ENCODE data around the gene PAK1. TPM values are rescaled to one million over a fixed set of nuclear protein-coding genes. Genes with fewer than 3 reads are reported as not detected.

Gene PAK1
- total and polyA plus RNA-seq, 2 donors (not counting 1 experiment from before 2014, with no cell fraction given) = 11.9 to 23.4 TPM

- Histone ChIP-seq H3K79me2 (ENCODE audit: control insufficient read depth, insufficient read depth, low read length) (no peaks in the 10 kb centered on the region), H3K4me3 (ENCODE audit: control extremely low read depth in 1 of 5, extremely low read depth in 1 of 5, insufficient read depth in 1 of 5, low read depth in 2 of 5, low read length in 4 of 5) (no peak overlapping the region), H3K27ac (ENCODE audit: low read length in 2 of 2) (no peak overlapping the region), H3K4me1 (ENCODE audit: control insufficient read depth in 2 of 2, insufficient read depth in 2 of 2, low read length in 2 of 2) (no peaks in the 10 kb centered on the region), H3K4me2 (replicated peaks; ENCODE audit: low read depth, low read length, poor library complexity, severe bottlenecking) (no peak overlapping the region), H3K27me3 (replicated peaks in 1 of 4; ENCODE audit: control extremely low read depth in 1 of 4, control insufficient read depth in 3 of 4, insufficient read depth in 4 of 4, low read length in 3 of 4) (no peaks in the 10 kb centered on the region), H2AFZ (ENCODE audit: insufficient read depth, low read depth, low read length, poor library complexity, severe bottlenecking) (no peak overlapping the region), H3K36me3 (replicated peaks in 1 of 2; ENCODE audit: control extremely low read depth in 1 of 2, control insufficient read depth in 1 of 2, extremely low read depth in 1 of 2, insufficient read depth in 2 of 2, low read length in 1 of 2) (peaks cover 11 to 20% of the 10 kb centered on the region in 2 experiments), H3K9me3 (ENCODE audit: control extremely low read depth in 1 of 3, control insufficient read depth in 2 of 3, insufficient read depth in 1 of 3, low read length in 2 of 3) (no peaks in the 10 kb centered on the region), H3K9ac (ENCODE audit: low read length) (no peak overlapping the region), H4K20me1 (ENCODE audit: control insufficient read depth, insufficient read depth, low read length, poor library complexity, severe bottlenecking) (no peaks in the 10 kb centered on the region)
- ChIA-PET POLR2A (no interaction called here), CTCF (no interaction called here)
- no peaks in the 10 kb centered on the region for H3K4me1 Mint-ChIP-seq
- 97% methylated on average over 3 of the region's 4 CpGs for WGBS (ENCODE audit: insufficient coverage)
- H3K9me3 Mint-ChIP-seq (ENCODE audit: insufficient read depth) = no peaks in the 10 kb centered on the region
- intact Hi-C loops (cut with micrococcal nuclease) = no loop called here
- no peaks in the 10 kb centered on the region for H3K27me3 Mint-ChIP-seq
- H3K27ac Mint-ChIP-seq = no peak overlapping the region
- DNase-seq = no peak
- no peak for ATAC-seq (ENCODE audit: low read depth)
- TF ChIP-seq, protein P1, sequence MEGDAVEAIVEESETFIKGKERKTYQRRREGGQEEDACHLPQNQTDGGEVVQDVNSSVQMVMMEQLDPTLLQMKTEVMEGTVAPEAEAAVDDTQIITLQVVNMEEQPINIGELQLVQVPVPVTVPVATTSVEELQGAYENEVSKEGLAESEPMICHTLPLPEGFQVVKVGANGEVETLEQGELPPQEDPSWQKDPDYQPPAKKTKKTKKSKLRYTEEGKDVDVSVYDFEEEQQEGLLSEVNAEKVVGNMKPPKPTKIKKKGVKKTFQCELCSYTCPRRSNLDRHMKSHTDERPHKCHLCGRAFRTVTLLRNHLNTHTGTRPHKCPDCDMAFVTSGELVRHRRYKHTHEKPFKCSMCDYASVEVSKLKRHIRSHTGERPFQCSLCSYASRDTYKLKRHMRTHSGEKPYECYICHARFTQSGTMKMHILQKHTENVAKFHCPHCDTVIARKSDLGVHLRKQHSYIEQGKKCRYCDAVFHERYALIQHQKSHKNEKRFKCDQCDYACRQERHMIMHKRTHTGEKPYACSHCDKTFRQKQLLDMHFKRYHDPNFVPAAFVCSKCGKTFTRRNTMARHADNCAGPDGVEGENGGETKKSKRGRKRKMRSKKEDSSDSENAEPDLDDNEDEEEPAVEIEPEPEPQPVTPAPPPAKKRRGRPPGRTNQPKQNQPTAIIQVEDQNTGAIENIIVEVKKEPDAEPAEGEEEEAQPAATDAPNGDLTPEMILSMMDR (IDR thresholded peaks at IDR 0.05) = no peak
- TF ChIP-seq EZH2 (IDR thresholded peaks at IDR 0.05; ENCODE audit: borderline replicate concordance, insufficient read depth, low read depth, low read length, poor library complexity, severe bottlenecking) = no peak
- no peak overlapping the region for H3K4me3 Mint-ChIP-seq
Observed at GRCh38 chr11:77379253-77379652, 94.6 kb downstream of the PAK1 start.

GRCh38 chr11:77377734-77378133 lies 96.2 kb downstream of the PAK1 start:
- H3K36me3 ChIP-seq (replicated peaks in 1 of 2; ENCODE audit: control extremely low read depth in 1 of 2, control insufficient read depth in 1 of 2, extremely low read depth in 1 of 2, insufficient read depth in 2 of 2, low read length in 1 of 2) = peaks cover 14 to 19% of the 10 kb centered on the region in 2 experiments
- POLR2A ChIA-PET = no interaction called here
- CTCF ChIA-PET = no interaction called here
- TF ChIP-seq EZH2 (IDR thresholded peaks at IDR 0.05; ENCODE audit: borderline replicate concordance, insufficient read depth, low read depth, low read length, poor library complexity, severe bottlenecking) = no peak
- TF ChIP-seq, protein P1 (IDR thresholded peaks at IDR 0.05) = no peak
- DNase-seq = no peak
- no peak overlapping the region for H3K4me2 ChIP-seq (replicated peaks; ENCODE audit: low read depth, low read length, poor library complexity, severe bottlenecking)
- H3K79me2 ChIP-seq (ENCODE audit: control insufficient read depth, insufficient read depth, low read length) = no peaks in the 10 kb centered on the region
- Mint-ChIP-seq H3K4me1 (no peaks in the 10 kb centered on the region), H3K27me3 (no peaks in the 10 kb centered on the region), H3K27ac (no peak overlapping the region), H3K9me3 (ENCODE audit: insufficient read depth) (no peaks in the 10 kb centered on the region), H3K4me3 (no peak overlapping the region)
- ATAC-seq (ENCODE audit: low read depth) = no peak
- no peak overlapping the region for H2AFZ ChIP-seq (ENCODE audit: insufficient read depth, low read depth, low read length, poor library complexity, severe bottlenecking)
- no peaks in the 10 kb centered on the region for H3K4me1 ChIP-seq (ENCODE audit: control insufficient read depth in 2 of 2, insufficient read depth in 2 of 2, low read length in 2 of 2)
- no peak overlapping the region for H3K27ac ChIP-seq (ENCODE audit: low read length in 2 of 2)
- no peak overlapping the region for H3K4me3 ChIP-seq (ENCODE audit: control extremely low read depth in 1 of 5, extremely low read depth in 1 of 5, insufficient read depth in 1 of 5, low read depth in 2 of 5, low read length in 4 of 5)
- intact Hi-C loops (cut with micrococcal nuclease) = no loop called here
- H4K20me1 ChIP-seq (ENCODE audit: control insufficient read depth, insufficient read depth, low read length, poor library complexity, severe bottlenecking) = no peaks in the 10 kb centered on the region
- H3K27me3 ChIP-seq (replicated peaks in 1 of 4; ENCODE audit: control extremely low read depth in 1 of 4, control insufficient read depth in 3 of 4, insufficient read depth in 4 of 4, low read length in 3 of 4) = no peaks in the 10 kb centered on the region
- H3K9me3 ChIP-seq (ENCODE audit: control extremely low read depth in 1 of 3, control insufficient read depth in 2 of 3, insufficient read depth in 1 of 3, low read length in 2 of 3) = no peaks in the 10 kb centered on the region
- WGBS (ENCODE audit: insufficient coverage) = 88% methylated on average over 2 of the region's 2 CpGs
- H3K9ac ChIP-seq (ENCODE audit: low read length) = no peak overlapping the region

Data from B cell (primary cell).